Measurements from ENCODE around the gene DSN1. TPM values are rescaled to one million over a fixed set of nuclear protein-coding genes. Genes with fewer than 3 reads are reported as not detected.

DSN1 gene
- total and polyA plus RNA-seq, 10 of the 15 experiments (the other 5 are each of a cell fraction or from before 2014, with no cell fraction given), result 15.3 to 33.1 (median 21.7) TPM

DNA sequence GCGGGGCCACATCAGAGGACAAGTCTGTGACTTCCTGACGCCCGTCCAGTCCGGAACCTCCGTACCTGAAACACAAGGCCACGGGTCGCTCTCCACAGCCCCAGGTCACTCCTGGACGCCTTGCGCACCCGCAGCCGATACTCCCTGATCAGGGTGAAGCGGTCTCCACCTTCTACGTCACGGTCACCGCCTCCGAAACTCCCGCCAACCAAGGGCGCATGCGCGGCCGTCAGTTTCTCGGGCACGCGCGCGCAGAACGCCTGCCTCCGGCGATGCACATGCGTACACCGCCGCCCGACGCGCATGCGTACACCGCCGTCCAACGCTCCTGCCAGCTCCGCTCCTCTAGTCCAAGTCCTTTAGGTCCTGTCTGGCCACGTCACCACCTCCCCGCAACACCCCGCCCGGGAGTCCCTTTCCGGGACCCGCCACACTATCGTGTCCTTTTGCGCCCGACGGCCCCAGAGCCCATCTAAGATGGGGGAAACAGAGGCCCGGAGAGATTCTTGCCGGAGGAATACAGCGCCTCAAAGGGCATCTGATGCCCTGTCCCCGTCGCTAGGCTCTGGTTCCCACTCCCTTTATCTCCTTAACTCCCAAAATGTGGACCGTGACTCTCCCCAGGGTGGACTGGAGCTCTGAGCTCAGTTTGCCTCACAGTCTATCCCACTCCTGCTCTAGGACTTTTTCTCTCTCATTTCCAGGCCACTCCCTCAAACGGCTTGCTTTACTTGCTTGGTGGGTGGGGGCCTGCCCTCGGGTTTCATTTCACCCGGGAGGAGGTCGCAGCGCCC is at the start of gene DSN1 (continued):
- peak; percentile 29 for TF ChIP-seq E4F1 (IDR thresholded peaks at IDR 0.05; ENCODE audit: borderline replicate concordance, partially characterized antibody)
- peak in 1 of 2 experiments; percentile 25; a peak in 1 of 3 replicates for TF ChIP-seq EGR1 (IDR thresholded peaks at IDR 0.05; ENCODE audit: borderline replicate concordance in 1 of 2, low read depth in 2 of 2, low read length in 2 of 2)
- TF ChIP-seq CBFB (IDR thresholded peaks at IDR 0.05; ENCODE audit: low read depth), result peak; percentile 35; the same call in 1 of the 2 replicates
- peak; percentile 36; the same call in 1 of the 2 replicates for TF ChIP-seq LARP7 (IDR thresholded peaks at IDR 0.05)
- no peak for TF ChIP-seq BCL11A (IDR thresholded peaks at IDR 0.05; ENCODE audit: low read depth, low read length)
- no peak; the same call in 1 of the 2 replicates for TF ChIP-seq EED (IDR thresholded peaks at IDR 0.05; ENCODE audit: low read depth)
- no peak for TF ChIP-seq STAT1 (conservative IDR thresholded peaks at IDR 0.05)
- 0 out of 2 replicates have a peak, but pooled peaks have one; percentile 22 for TF ChIP-seq ASH2L (IDR thresholded peaks at IDR 0.05; ENCODE audit: borderline replicate concordance, low read depth)
- peak in 1 of 2 experiments; percentile 76; a peak in 2 of 4 replicates for TF ChIP-seq BHLHE40 (IDR thresholded peaks at IDR 0.05; ENCODE audit: borderline replicate concordance in 1 of 2, low read depth in 2 of 2, low read length in 1 of 2)
- TF ChIP-seq CREM (IDR thresholded peaks at IDR 0.05; ENCODE audit: low read depth), result peak; percentile 81
